RWPE2 (cell line): ENCODE results near the gene NHSL2.

Experiments used
- ATAC-seq: fragments of 200-7000 bp; cut with Tn5 transposase; 3 replicates; pipeline ENCODE4 v1.9.1; 2021; ENCODE audit warnings: low read depth
- DNase-seq: peaks from one replicate; pipeline ENCODE4 v3.0.0-alpha.2; 2020; ENCODE audit warnings: low spot score
- H3K27ac ChIP-seq: fragments of 450-650 bp; 2 replicates; pipeline ENCODE4 v1.5.1; 2017; ENCODE audit warnings: mild to moderate bottlenecking; ENCODE audit not compliant: poor library complexity, severe bottlenecking
- H3K27me3 ChIP-seq: fragments of 250-450 bp; sonication (Bioruptor Pico); 2 replicates; pipeline ENCODE4 v1.5.1; 2021; ENCODE audit warnings: mild to moderate bottlenecking, moderate library complexity; ENCODE audit not compliant: insufficient read depth, poor library complexity, severe bottlenecking
- H3K36me3 ChIP-seq: fragments of 250-450 bp; sonication (Bioruptor Pico); 2 replicates; pipeline ENCODE4 v1.5.1; 2020; ENCODE audit warnings: low read depth, mild to moderate bottlenecking, moderate library complexity
- H3K4me1 ChIP-seq: fragments of 250-450 bp; sonication (Bioruptor Pico); 2 replicates; pipeline ENCODE4 v1.5.1; 2021; ENCODE audit warnings: mild to moderate bottlenecking, moderate library complexity; ENCODE audit not compliant: insufficient read depth, poor library complexity, severe bottlenecking
- H3K4me3 ChIP-seq: fragments of 250-450 bp; sonication (Bioruptor Pico); 2 replicates; pipeline ENCODE4 v1.5.1; 2021; ENCODE audit warnings: mild to moderate bottlenecking, moderate library complexity; ENCODE audit not compliant: severe bottlenecking
- H3K9me3 ChIP-seq: fragments of 250-450 bp; sonication (Bioruptor Pico); 2 replicates; pipeline ENCODE4 v1.5.1; 2021; ENCODE audit warnings: mild to moderate bottlenecking, moderate library complexity; ENCODE audit not compliant: severe bottlenecking
- TF ChIP-seq, protein P1 (sequence below): fragments of 450-650 bp; IDR thresholded peaks from one replicate; pipeline ENCODE4 v1.5.1; 2017; ENCODE audit warnings: mild to moderate bottlenecking, moderate library complexity; ENCODE audit not compliant: poor library complexity, severe bottlenecking

The NHSL2 gene

DNA sequence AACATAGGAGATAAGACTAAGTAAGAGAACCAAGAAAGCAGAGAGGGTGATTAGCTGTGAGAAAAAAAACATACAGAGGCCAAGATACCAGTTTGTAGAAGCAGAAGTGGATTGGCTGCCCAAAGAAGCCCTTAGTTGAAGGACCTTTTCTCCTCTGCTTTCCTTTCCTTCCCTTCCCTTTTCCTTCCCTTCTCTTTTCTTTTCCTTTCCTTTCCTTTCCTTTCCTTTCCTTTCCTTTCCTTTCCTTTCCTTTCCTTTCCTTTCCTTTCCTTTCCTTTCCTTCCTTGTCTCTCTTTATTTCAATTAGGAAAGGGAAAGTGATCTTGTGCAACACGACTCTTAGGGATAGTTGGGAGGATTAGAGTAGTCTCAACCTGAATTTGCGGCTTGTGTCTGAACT, 128.2 kb downstream of the NHSL2 start:
- no peak overlapping the region for H3K4me3 ChIP-seq
- no peaks in the 10 kb centered on the region for H3K4me1 ChIP-seq
- no peak for DNase-seq
- TF ChIP-seq, protein P1, sequence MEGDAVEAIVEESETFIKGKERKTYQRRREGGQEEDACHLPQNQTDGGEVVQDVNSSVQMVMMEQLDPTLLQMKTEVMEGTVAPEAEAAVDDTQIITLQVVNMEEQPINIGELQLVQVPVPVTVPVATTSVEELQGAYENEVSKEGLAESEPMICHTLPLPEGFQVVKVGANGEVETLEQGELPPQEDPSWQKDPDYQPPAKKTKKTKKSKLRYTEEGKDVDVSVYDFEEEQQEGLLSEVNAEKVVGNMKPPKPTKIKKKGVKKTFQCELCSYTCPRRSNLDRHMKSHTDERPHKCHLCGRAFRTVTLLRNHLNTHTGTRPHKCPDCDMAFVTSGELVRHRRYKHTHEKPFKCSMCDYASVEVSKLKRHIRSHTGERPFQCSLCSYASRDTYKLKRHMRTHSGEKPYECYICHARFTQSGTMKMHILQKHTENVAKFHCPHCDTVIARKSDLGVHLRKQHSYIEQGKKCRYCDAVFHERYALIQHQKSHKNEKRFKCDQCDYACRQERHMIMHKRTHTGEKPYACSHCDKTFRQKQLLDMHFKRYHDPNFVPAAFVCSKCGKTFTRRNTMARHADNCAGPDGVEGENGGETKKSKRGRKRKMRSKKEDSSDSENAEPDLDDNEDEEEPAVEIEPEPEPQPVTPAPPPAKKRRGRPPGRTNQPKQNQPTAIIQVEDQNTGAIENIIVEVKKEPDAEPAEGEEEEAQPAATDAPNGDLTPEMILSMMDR: no peak
- H3K27ac ChIP-seq: no peak overlapping the region
- no peaks in the 10 kb centered on the region for H3K27me3 ChIP-seq
- ATAC-seq: no peak
- H3K9me3 ChIP-seq: no peaks in the 10 kb centered on the region
- H3K36me3 ChIP-seq: no peaks in the 10 kb centered on the region

DNA sequence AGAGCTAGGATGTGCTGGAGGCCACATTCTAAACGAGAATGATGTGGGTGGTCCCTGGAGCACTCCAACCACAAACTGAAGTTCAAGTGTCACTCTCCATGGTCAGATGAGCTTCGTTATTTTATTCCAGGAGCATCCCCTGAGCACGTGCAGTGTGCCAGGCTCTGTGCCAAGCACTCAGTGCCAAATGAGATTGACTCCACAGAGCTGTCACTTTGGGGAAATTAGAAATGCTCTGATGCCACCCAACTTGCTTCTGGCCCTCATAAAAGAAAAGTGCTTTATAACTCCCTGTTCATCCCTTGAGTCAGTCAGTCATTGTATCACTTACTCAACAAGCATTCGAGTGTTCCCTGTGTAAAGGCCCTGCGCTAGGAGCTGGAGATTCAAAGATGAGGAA, 129.9 kb downstream of the NHSL2 start:
- TF ChIP-seq, protein P1: no peak
- H3K4me1 ChIP-seq: no peaks in the 10 kb centered on the region

DNA sequence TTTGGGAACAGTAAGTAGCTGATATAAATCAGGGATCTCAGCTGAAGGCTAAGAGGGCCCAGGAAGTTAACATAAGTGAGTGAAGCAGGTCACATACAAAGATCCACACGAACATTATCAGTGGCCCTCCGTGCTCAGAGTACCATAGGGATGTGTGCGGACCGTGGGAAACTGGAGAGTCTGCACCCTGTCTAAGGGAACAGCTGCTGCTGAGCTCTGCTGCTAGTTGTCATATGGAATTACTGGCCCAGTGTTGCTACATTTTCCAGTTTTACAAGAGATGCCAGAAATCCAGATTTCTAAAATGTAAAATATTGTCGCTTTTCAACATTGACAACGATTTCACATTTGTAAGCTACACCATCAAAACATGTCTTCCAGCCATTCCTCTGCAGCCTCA, 130.5 kb downstream of the NHSL2 start:
- ATAC-seq (no peak), DNase-seq (no peak)
- Histone ChIP-seq H3K27me3 (no peaks in the 10 kb centered on the region), H3K4me3 (no peak overlapping the region), H3K36me3 (no peaks in the 10 kb centered on the region), H3K27ac (no peak overlapping the region), H3K9me3 (no peaks in the 10 kb centered on the region), H3K4me1 (peaks cover 2% of the 10 kb centered on the region)
- TF ChIP-seq, protein P1: no peak

More for the DNA sequence above, 129.9 kb downstream of the NHSL2 start:
- H3K27me3 ChIP-seq: no peaks in the 10 kb centered on the region
- no peak overlapping the region for H3K4me3 ChIP-seq
- DNase-seq (no peak), ATAC-seq (no peak)
- no peaks in the 10 kb centered on the region for H3K36me3 ChIP-seq
- no peaks in the 10 kb centered on the region for H3K9me3 ChIP-seq
- no peak overlapping the region for H3K27ac ChIP-seq

DNA sequence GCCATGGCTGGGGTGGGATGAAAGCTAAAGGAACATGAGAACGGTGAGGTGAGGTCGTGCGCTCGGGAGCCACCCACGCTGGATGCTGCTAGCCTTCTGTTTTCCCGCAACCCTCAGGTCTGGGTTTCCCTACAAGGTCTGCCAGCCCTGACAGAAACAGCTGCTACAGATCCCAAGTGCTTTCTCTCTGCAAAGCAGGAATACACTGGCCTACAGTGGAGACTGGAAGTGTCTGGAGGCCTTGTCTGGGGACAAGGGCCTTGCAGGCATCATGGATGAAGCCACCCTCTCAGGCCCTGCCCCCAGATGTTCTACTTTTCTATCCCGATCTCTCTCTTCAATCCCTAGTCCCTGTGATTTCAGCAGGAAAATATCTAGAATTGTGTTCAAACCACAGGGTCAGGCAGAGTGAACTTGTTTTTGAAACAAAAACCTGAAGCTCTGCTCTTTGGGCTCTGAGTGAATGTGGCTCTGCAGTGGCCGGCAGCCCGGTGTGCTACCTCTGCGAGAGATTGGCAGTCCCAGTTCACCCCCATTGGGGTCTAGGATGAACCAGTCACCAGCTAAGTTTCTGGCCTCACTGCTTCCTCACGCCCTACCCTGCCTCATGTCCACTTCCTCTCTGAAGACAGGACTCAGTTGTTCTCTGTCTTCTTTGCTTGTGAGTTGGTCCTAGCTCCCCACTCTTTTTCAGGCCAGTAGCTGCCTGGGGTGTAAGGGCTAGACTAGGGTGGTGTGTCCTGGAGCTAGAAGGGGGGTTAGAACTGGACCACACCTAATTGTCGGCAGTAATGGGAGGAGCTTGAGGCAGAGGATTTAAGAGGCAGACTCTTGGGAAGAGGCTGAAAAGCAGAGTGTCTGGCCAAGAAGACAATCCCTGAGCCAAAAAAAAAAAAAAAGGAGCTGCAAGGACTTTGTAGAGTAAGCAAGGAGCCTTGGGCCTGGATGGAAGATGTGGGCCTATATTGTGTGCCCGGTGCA, 131.5 kb downstream of the NHSL2 start:
- no peak for DNase-seq
- H3K4me1 ChIP-seq: peaks cover 6% of the 10 kb centered on the region
- no peaks in the 10 kb centered on the region for H3K27me3 ChIP-seq
- H3K9me3 ChIP-seq: no peaks in the 10 kb centered on the region
- no peak overlapping the region for H3K4me3 ChIP-seq
- no peaks in the 10 kb centered on the region for H3K36me3 ChIP-seq
- no peak for ATAC-seq
- H3K27ac ChIP-seq: no peak overlapping the region
- TF ChIP-seq, protein P1: no peak

DNA sequence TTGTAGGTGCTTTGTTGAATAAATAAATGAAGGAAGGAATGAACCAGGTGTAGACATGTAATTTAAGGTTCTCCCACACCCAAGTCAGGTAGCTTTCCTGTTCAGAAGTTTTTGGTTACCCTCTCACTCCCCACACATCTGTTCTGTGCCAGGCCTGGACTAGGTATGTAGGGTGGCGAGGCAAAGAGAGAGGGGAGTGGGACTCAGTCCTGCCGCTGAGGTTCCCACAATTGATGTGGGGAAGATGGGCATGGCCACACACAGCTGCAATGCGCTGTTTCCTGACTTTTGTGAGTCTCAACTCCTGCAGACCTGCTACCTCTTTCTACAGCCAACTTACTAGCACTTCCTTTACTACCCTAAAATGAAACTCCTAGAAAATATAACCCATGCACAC, 132.2 kb downstream of the NHSL2 start:
- Histone ChIP-seq H3K27me3 (no peaks in the 10 kb centered on the region), H3K4me3 (no peak overlapping the region), H3K36me3 (no peaks in the 10 kb centered on the region), H3K4me1 (peaks cover 6% of the 10 kb centered on the region), H3K27ac (no peak overlapping the region), H3K9me3 (no peaks in the 10 kb centered on the region)
- TF ChIP-seq, protein P1: no peak
- DNase-seq: no peak
- ATAC-seq: no peak
